HG02763 (cell line): ENCODE measurements around the gene PLEKHJ1.

Experiments
- ATAC-seq: cut with Tn5 transposase; IDR thresholded peaks from one replicate; pipeline ENCODE4 v1.9.1; 2021; ENCODE audit warnings: mild to moderate bottlenecking, moderate library complexity; ENCODE audit not compliant: unreplicated experiment

Gene PLEKHJ1

DNA sequence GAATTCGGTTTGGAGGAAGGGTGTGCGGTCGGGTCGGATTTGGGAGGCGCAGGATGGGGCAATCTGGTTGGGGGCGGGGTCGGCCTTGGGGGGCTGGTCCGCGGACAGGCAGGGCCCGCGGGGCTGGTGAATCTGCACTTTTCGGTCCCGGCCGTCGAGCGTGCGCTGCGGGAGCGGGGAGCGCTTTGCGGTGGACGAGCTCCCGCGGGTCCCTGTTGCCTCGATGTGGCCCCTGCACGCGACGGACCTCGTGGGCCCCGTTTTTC, 34.0 kb upstream of the PLEKHJ1 start:
- ATAC-seq, result no peak

- ATAC-seq, result peak; percentile 72
These were observed 33.4 kb upstream of the PLEKHJ1 start for GRCh38 chr19:2269244-2270156.

GRCh38 chr19:2268861-2269243, 32.7 kb upstream of the PLEKHJ1 start:
- no peak for ATAC-seq

GRCh38 chr19:2268480-2268830, 32.3 kb upstream of the PLEKHJ1 start:
- no peak for ATAC-seq

GRCh38 chr19:2266183-2266993, 30.3 kb upstream of the PLEKHJ1 start:
- ATAC-seq, result no peak

DNA sequence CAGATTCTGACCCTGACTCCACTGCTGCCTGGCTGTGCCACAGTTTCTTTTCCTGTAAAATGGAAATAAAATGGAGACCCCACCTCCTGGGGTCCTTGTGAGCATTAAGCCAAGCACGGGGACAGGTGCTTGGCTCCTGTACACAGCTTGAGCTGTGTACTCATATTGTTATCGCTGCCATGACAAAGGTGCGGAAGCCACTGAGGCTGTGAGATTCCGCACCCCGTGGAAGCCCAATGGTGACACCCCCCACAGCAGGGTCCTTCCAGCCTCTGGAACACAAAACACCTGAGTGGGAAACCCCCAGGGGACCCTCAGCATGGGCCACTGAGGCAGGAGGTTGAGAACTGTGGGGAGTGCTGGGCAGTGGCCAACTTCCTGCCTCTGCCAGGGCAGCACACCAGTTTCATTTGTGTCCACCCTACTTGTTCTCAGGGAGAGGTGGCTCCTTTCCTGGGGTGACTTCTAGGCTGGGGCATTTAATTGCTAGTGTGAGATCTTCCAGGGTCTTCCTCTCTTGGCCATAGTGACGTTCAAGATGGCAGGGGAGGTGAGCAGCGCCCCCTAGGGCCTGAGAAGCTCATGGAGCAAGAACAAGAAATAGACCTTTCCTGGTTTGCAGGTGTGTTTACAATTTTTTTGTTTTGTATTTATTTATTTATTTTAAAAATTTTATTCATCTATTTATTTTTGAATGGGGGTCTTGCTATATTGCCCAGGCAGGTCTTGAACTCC, 25.5 kb upstream of the PLEKHJ1 start:
- no peak for ATAC-seq

- ATAC-seq, result no peak
These were observed 24.2 kb upstream of the PLEKHJ1 start for GRCh38 chr19:2260341-2260805.

GRCh38 chr19:2259336-2259735, 23.2 kb upstream of the PLEKHJ1 start:
- no peak for ATAC-seq

- no peak for ATAC-seq
These were observed 20.0 kb upstream of the PLEKHJ1 start, which contains the start of gene JSRP1 for GRCh38 chr19:2255982-2256685. JSRP1 (minus strand) TSS chr19:2256417; CDS start chr19:2255314, 1,103 bp downstream.

GRCh38 chr19:2255112-2255845, 19.1 kb upstream of the PLEKHJ1 start:
- no peak for ATAC-seq

DNA sequence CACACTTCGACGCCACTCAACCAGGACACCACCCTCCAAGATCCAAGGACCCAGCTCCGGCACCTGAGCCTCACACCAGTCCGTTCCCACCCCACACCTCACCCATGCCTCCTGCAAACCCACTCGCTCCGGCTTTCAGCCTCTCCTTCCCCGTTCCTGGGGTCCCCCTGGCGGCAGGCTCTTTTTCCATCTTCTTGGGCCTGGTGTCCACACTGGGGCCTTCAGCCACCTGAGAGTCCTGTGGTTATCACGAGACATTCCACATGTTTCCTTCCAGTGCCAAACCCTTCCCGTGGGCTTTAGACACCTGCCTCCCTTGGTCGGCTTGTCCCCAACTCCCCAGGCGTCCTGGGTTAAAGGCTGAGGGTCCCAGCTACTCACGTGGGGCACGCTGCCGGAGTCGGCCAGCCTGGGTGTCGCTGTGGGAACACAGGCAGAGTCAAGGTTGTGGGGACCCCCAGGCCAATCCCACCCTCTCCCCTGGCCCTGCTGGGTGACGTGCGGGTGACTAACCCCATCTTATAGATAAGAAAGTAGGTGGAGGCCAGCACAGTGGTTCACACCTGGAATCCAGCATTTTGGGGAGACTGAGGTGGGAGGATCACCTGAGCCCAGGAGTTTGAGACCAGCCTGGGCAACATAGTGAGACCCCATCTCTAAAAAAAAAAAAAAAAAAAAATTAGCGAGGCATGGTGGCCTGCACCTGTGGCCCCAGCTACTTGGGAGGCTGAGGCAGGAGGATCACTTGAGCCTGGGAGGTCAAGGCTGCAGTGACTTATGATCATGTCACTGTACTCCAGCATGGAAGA, 18.1 kb upstream of the PLEKHJ1 start:
- ATAC-seq, result no peak

GRCh38 chr19:2253106-2254063, 17.3 kb upstream of the PLEKHJ1 start:
- no peak for ATAC-seq

DNA sequence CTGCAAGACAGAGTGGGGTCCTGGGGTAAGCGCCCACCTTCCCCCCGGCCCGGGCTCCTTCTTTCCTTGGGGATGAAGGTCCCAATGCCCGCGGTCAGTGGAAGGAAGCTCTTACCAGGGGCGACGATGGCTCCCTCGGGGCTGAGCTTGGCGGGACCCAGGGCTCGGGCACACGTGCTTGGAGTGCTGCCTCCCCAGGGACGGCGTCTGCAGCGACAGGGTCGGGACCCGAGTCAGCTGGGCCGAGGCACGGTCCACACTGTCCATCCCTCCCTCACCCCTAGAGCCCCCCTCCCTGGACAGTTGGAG, 16.6 kb upstream of the PLEKHJ1 start:
- no peak for ATAC-seq

GRCh38 chr19:2252055-2252796, 16.1 kb upstream of the PLEKHJ1 start:
- no peak for ATAC-seq

DNA sequence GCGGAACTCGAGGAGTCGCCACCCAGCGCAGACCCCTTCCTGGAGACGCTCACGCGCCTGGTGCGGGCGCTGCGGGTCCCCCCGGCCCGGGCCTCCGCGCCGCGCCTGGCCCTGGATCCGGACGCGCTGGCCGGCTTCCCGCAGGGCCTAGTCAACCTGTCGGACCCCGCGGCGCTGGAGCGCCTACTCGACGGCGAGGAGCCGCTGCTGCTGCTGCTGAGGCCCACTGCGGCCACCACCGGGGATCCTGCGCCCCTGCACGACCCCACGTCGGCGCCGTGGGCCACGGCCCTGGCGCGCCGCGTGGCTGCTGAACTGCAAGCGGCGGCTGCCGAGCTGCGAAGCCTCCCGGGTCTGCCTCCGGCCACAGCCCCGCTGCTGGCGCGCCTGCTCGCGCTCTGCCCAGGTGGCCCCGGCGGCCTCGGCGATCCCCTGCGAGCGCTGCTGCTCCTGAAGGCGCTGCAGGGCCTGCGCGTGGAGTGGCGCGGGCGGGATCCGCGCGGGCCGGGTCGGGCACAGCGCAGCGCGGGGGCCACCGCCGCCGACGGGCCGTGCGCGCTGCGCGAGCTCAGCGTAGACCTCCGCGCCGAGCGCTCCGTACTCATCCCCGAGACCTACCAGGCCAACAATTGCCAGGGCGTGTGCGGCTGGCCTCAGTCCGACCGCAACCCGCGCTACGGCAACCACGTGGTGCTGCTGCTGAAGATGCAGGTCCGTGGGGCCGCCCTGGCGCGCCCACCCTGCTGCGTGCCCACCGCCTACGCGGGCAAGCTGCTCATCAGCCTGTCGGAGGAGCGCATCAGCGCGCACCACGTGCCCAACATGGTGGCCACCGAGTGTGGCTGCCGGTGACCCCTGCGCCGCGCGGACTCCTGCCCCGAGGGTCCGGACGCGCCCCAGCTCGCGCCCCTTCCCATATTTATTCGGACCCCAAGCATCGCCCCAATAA, 15.3 kb upstream of the PLEKHJ1 start:
- no peak for ATAC-seq

GRCh38 chr19:2250766-2251105, 14.6 kb upstream of the PLEKHJ1 start:
- ATAC-seq, result no peak
